SK-N-SH (cell line): Measurements from ENCODE around the gene ARFIP1. TPM values are rescaled to one million over a fixed set of nuclear protein-coding genes. Genes with fewer than 3 reads are reported as not detected.

ENCODE experiments used
- CTCF ChIA-PET: fragments of 300-600, 350-600 bp; formaldehyde crosslinking; extraction: SDS; loops from one replicate; lab custom pipeline; 2021; lab: Yijun Ruan, JAX
- POLR2A ChIA-PET: fragments of 350-600 bp; sonication (Branson Sonifier 250); formaldehyde crosslinking; extraction: SDS; loops from one replicate; lab custom pipeline; 2020; ENCODE audit warnings: antibody characterized with exemption, inconsistent platforms; lab: Yijun Ruan, JAX
- DNase-seq: peaks from one replicate; pipeline ENCODE4 v3.0.0; 2012
- H2AFZ ChIP-seq: fragments of 200-600 bp; sonication (generic); 2 replicates; pipeline ENCODE4 v1.8.1; 2016; ENCODE audit warnings: antibody characterized with exemption, mild to moderate bottlenecking, low read depth
- H3F3A ChIP-seq: fragments of 200-600 bp; sonication (generic); replicated peaks from 2 replicates; pipeline ENCODE3; 2016; ENCODE audit warnings: antibody characterized with exemption, mild to moderate bottlenecking; ENCODE audit not compliant: insufficient read depth
- H3K27ac ChIP-seq, 2 experiments: fragments of 200-500 bp in 1 of 2; fragments of 200-600 bp in 1 of 2; sonication (Bioruptor generic) in 1 of 2; sonication (generic), shearing (Covaris generic) in 1 of 2; 2 replicates each; pipeline versions ENCODE4 v1.5.1 to v1.6.1; 2014 to 2016; ENCODE audit warnings: low read depth in 2 of 2, inconsistent platforms in 1 of 2, low read length in 1 of 2, mild to moderate bottlenecking in 1 of 2, mixed read lengths in 1 of 2
- H3K27me3 ChIP-seq: fragments of 200-600 bp; sonication (generic), shearing (Covaris generic); 2 replicates; pipeline ENCODE4 v1.6.1; 2016; ENCODE audit warnings: mixed run types; ENCODE audit not compliant: insufficient read depth
- H3K36me3 ChIP-seq, 2 experiments: fragments of 200-500 bp in 1 of 2; fragments of 200-600 bp in 1 of 2; sonication (Bioruptor generic) in 1 of 2; sonication (generic) in 1 of 2; replicated peaks in 1 of 2; 2 replicates each; pipeline versions ENCODE3 to v1.5.1; 2014 to 2016; ENCODE audit warnings: low read length in 1 of 2, mild to moderate bottlenecking in 1 of 2; ENCODE audit not compliant: insufficient read depth in 2 of 2, control insufficient read depth in 1 of 2
- H3K4me1 ChIP-seq, 2 experiments: fragments of 200-500 bp in 1 of 2; fragments of 200-600 bp in 1 of 2; sonication (Bioruptor generic) in 1 of 2; sonication (generic), shearing (Covaris generic) in 1 of 2; 2 replicates each; pipeline versions ENCODE4 v1.5.1 to v1.6.1; 2014 to 2016; ENCODE audit warnings: low read depth in 1 of 2, low read length in 1 of 2, mixed run types in 1 of 2; ENCODE audit not compliant: insufficient read depth in 2 of 2, control insufficient read depth in 1 of 2
- H3K4me2 ChIP-seq: fragments of 200-600 bp; sonication (generic), shearing (Covaris generic); 2 replicates; pipeline ENCODE4 v1.6.1; 2017; ENCODE audit warnings: mixed run types
- H3K4me3 ChIP-seq, 2 experiments: fragments of 200-500 bp in 1 of 2; fragments of 200-600 bp in 1 of 2; sonication (Bioruptor generic) in 1 of 2; sonication (generic), shearing (Covaris generic) in 1 of 2; 2 replicates each; pipeline versions ENCODE4 v1.5.1 to v1.8.1; 2014 to 2016; ENCODE audit warnings: low read depth in 2 of 2, inconsistent platforms in 1 of 2, low read length in 1 of 2, mild to moderate bottlenecking in 1 of 2, mixed read lengths in 1 of 2, moderate library complexity in 1 of 2
- H3K79me2 ChIP-seq: fragments of 200-600 bp; sonication (generic); 2 replicates; pipeline ENCODE4 v1.8.1; 2017; ENCODE audit warnings: mild to moderate bottlenecking; ENCODE audit not compliant: insufficient read depth
- H3K9ac ChIP-seq: fragments of 200-600 bp; sonication (generic); 2 replicates; pipeline ENCODE4 v1.6.1; 2017; ENCODE audit warnings: mixed run types
- H3K9me2 ChIP-seq: fragments of 200-600 bp; sonication (generic); 2 replicates; pipeline ENCODE4 v1.6.1; 2017; ENCODE audit warnings: mixed run types
- H3K9me3 ChIP-seq: fragments of 200-600 bp; sonication (generic); 2 replicates; pipeline ENCODE4 v1.6.1; 2017; ENCODE audit warnings: mixed run types, mild to moderate bottlenecking, moderate library complexity
- H4K20me1 ChIP-seq: fragments of 200-600 bp; sonication (generic); 2 replicates; pipeline ENCODE4 v1.6.1; 2017; ENCODE audit warnings: mild to moderate bottlenecking, mixed run types; ENCODE audit not compliant: insufficient read depth
- CHD2 ChIP-seq: fragments of 150-350 bp; IDR thresholded peaks from 2 replicates; pipeline ENCODE4 v1.6.1; 2018; ENCODE audit warnings: low read length; ENCODE audit not compliant: partially characterized antibody
- EP300 ChIP-seq, 2 experiments: IDR thresholded peaks; 2 replicates each; pipeline versions ENCODE4 v1.4.0 to v1.6.1; 2012; ENCODE audit warnings: borderline replicate concordance in 1 of 2, low read depth in 1 of 2, low read length in 1 of 2
- EZH2phosphoT487 ChIP-seq: fragments of 200-600 bp; sonication (generic); IDR thresholded peaks from 2 replicates; pipeline ENCODE4 v1.6.1; 2017; ENCODE audit warnings: low read depth, mixed run types, mild to moderate bottlenecking, antibody characterized with exemption, moderate library complexity, borderline replicate concordance
- FOSL2 ChIP-seq: IDR thresholded peaks from 2 replicates; pipeline ENCODE4 v1.4.0; 2012; ENCODE audit warnings: low read depth, mild to moderate bottlenecking, moderate library complexity, borderline replicate concordance
- FOXJ3 ChIP-seq: sonication (generic); formaldehyde crosslinking; IDR thresholded peaks from 2 replicates; pipeline ENCODE4 v1.5.1; 2020; ENCODE audit warnings: mild to moderate bottlenecking, missing genetic modification reagents
- FOXM1 ChIP-seq: IDR thresholded peaks from 2 replicates; pipeline ENCODE4 v1.4.0; 2012; ENCODE audit warnings: low read depth, mild to moderate bottlenecking
- GABPA ChIP-seq: IDR thresholded peaks from 2 replicates; pipeline ENCODE4 v1.4.0; 2012; ENCODE audit warnings: low read depth, mild to moderate bottlenecking
- GATA2 ChIP-seq: sonication (generic); formaldehyde crosslinking; IDR thresholded peaks from 2 replicates; pipeline ENCODE4 v1.5.0; 2020; ENCODE audit warnings: mild to moderate bottlenecking, missing genetic modification reagents
- MEF2A ChIP-seq: IDR thresholded peaks from 2 replicates; pipeline ENCODE4 v1.4.0; 2012; ENCODE audit warnings: low read depth, borderline replicate concordance
- MXI1 ChIP-seq: IDR thresholded peaks from 2 replicates; pipeline ENCODE4 v1.6.1; 2012; ENCODE audit warnings: mild to moderate bottlenecking, low read depth, low read length, improper control_type of control experiment
- PBX3 ChIP-seq: IDR thresholded peaks from 2 replicates; pipeline ENCODE4; 2012
- RAD21 ChIP-seq: IDR thresholded peaks from 2 replicates; pipeline ENCODE4 v1.6.1; 2012; ENCODE audit warnings: mild to moderate bottlenecking, low read length
- RXRA ChIP-seq: IDR thresholded peaks from 2 replicates; pipeline ENCODE4 v1.4.0; 2012; ENCODE audit warnings: low read depth, mild to moderate bottlenecking, borderline replicate concordance
- TAF1 ChIP-seq: IDR thresholded peaks from 2 replicates; pipeline ENCODE4 v1.6.1; 2012; ENCODE audit warnings: low read depth, mild to moderate bottlenecking, low read length, moderate library complexity, borderline replicate concordance
- USF2 ChIP-seq: fragments of 150-350 bp; IDR thresholded peaks from 2 replicates; pipeline ENCODE4 v1.6.1; 2017; ENCODE audit warnings: antibody characterized with exemption, low read length, low read depth, borderline replicate concordance
- YY1 ChIP-seq: IDR thresholded peaks from 2 replicates; pipeline ENCODE4 v1.4.0; 2012; ENCODE audit warnings: low read depth, mild to moderate bottlenecking
- ZBTB33 ChIP-seq: IDR thresholded peaks from 2 replicates; pipeline ENCODE4 v1.4.0; 2012; ENCODE audit warnings: low read depth, borderline replicate concordance
- WGBS: methylation state at CpG from one replicate; pipeline ENCODE4 v1.1.6; 2017; ENCODE audit warnings: low lambda C conversion rate; 5-methylcytosine and 5-hydroxymethylcytosine counted together
- polyA plus RNA-seq, 3 experiments: library from polyadenylated mRNA; depleted of rRNA; stranded (reverse); fragments of >200 nt; gene quantifications; 2 replicates each; pipeline ENCODE4 v1.2.3, GENCODE V29; 2012
- TF ChIP-seq, protein P1 (sequence below): IDR thresholded peaks from 2 replicates; pipeline ENCODE4 v1.6.1; 2012; ENCODE audit warnings: mild to moderate bottlenecking, low read depth, low read length, moderate library complexity

The ARFIP1 gene
- polyA plus RNA-seq, 1 of the 3 experiments (the other 2 are of a cell fraction), result 15.7 TPM

- Histone ChIP-seq H3K4me1 (peaks cover 0 to 4% of the 10 kb centered on the region in 2 experiments; a peak in 2 of 4 replicates), H3K9ac (no peak overlapping the region), H3K79me2 (no peaks in the 10 kb centered on the region), H3K27me3 (no peaks in the 10 kb centered on the region; the same call in 1 of the 2 replicates), H3K36me3 (no peaks in the 10 kb centered on the region), H3K9me2 (no peaks in the 10 kb centered on the region), H3K9me3 (no peaks in the 10 kb centered on the region), H3K4me3 (no peak overlapping the region)
- no peak for DNase-seq
- 78% methylated on average over 3 of the region's 3 CpGs for WGBS
- POLR2A ChIA-PET, result no interaction called here
- TF ChIP-seq FOXJ3 (CRISPR knock-in tag) (no peak), EZH2phosphoT487 (no peak), GATA2 (no peak)
- TF ChIP-seq, all 33 proteins: peak for 0
- Histone ChIP-seq H3F3A (no peaks in the 10 kb centered on the region), H4K20me1 (no peaks in the 10 kb centered on the region), H2AFZ (no peak overlapping the region), H3K27ac (no peak overlapping the region), H3K4me2 (no peak overlapping the region)
- CTCF ChIA-PET, result no interaction called here
These were observed 180.3 kb downstream of the ARFIP1 start for GRCh38 chr4:152960082-152960481.

DNA sequence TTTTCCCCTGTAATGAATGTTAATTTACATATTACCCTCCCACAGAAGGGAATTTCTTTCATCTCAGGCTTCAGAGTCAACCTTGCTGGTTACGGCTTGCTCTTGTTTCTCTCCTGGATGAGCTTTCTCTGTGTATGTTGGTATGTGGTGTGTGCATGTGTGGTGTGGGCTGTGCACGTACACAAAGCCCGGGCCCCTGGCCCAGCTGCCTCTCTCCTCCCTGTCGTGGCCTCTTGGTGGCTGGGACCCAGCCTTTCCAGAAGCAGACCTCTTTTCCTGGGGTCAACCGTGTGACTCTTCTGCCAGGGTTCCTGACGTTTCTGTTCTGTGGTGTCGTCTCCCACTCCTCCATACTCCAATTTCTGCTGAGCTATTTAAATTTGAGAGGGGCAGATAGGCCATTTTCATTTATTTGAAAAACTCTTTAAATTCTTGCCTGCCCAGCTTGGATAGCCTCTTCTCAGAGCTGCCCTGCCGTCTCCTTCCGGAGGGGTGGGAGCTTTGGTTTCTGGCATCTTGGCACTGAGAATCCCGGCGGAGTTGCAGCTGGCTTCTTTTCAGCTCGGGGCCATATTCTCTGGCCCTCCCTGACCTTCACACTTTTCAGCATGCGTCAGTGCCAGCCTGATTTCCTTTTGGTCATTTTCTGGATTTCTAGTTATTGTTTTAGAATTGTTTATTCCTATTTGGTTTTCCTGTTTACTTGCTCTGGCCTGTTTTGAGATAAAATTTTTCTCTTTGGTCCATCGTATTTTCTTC, 181.4 kb downstream of the ARFIP1 start:
- 83% methylated on average over 14 of the region's 14 CpGs for WGBS
- Histone ChIP-seq H3K4me3 (no peak overlapping the region), H2AFZ (no peak overlapping the region), H3K9me3 (no peaks in the 10 kb centered on the region), H3K9me2 (no peaks in the 10 kb centered on the region), H3K4me2 (no peak overlapping the region), H3K4me1 (peaks cover 0 to 12% of the 10 kb centered on the region in 2 experiments; a peak in 2 of 4 replicates), H3F3A (no peaks in the 10 kb centered on the region), H3K79me2 (no peaks in the 10 kb centered on the region), H3K36me3 (no peaks in the 10 kb centered on the region), H3K27me3 (no peaks in the 10 kb centered on the region; the same call in 1 of the 2 replicates), H4K20me1 (no peaks in the 10 kb centered on the region), H3K27ac (no peak overlapping the region), H3K9ac (no peak overlapping the region)
- ChIA-PET POLR2A (no interaction called here), CTCF (no interaction called here)
- DNase-seq, result no peak
- no peak for TF ChIP-seq USF2
- no peak for TF ChIP-seq MEF2A
- TF ChIP-seq EZH2phosphoT487, result no peak
- TF ChIP-seq FOXM1, result no peak
- TF ChIP-seq FOXJ3 (CRISPR knock-in tag), result no peak
- no peak for TF ChIP-seq YY1
- no peak for TF ChIP-seq PBX3
- no peak for TF ChIP-seq TAF1
- no peak for TF ChIP-seq ZBTB33
- no peak for TF ChIP-seq GATA2
- TF ChIP-seq FOSL2, result no peak
- no peak for TF ChIP-seq RXRA
- no peak for TF ChIP-seq MXI1
- no peak for TF ChIP-seq RAD21
- TF ChIP-seq GABPA, result no peak
- no peak for TF ChIP-seq CHD2
- TF ChIP-seq, protein P1, sequence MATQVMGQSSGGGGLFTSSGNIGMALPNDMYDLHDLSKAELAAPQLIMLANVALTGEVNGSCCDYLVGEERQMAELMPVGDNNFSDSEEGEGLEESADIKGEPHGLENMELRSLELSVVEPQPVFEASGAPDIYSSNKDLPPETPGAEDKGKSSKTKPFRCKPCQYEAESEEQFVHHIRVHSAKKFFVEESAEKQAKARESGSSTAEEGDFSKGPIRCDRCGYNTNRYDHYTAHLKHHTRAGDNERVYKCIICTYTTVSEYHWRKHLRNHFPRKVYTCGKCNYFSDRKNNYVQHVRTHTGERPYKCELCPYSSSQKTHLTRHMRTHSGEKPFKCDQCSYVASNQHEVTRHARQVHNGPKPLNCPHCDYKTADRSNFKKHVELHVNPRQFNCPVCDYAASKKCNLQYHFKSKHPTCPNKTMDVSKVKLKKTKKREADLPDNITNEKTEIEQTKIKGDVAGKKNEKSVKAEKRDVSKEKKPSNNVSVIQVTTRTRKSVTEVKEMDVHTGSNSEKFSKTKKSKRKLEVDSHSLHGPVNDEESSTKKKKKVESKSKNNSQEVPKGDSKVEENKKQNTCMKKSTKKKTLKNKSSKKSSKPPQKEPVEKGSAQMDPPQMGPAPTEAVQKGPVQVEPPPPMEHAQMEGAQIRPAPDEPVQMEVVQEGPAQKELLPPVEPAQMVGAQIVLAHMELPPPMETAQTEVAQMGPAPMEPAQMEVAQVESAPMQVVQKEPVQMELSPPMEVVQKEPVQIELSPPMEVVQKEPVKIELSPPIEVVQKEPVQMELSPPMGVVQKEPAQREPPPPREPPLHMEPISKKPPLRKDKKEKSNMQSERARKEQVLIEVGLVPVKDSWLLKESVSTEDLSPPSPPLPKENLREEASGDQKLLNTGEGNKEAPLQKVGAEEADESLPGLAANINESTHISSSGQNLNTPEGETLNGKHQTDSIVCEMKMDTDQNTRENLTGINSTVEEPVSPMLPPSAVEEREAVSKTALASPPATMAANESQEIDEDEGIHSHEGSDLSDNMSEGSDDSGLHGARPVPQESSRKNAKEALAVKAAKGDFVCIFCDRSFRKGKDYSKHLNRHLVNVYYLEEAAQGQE, result no peak
- no peak for TF ChIP-seq EP300 (IDR thresholded peaks at IDR 0.05; ENCODE audit: borderline replicate concordance in 1 of 2, low read depth in 1 of 2, low read length in 1 of 2)
